Pons (tissue), 1 donor: ENCODE data around the gene PDPR.
"Not testable (repeated sequence)": the region's sequence is repeated elsewhere in the genome, so short reads cannot be mapped to it uniquely, and the experiment has no call there.

ENCODE experiments used
- DNase-seq: peaks from one replicate; pipeline ENCODE4 v3.0.0-alpha.2; 2016; ENCODE audit warnings: low spot score

The PDPR gene

DNA sequence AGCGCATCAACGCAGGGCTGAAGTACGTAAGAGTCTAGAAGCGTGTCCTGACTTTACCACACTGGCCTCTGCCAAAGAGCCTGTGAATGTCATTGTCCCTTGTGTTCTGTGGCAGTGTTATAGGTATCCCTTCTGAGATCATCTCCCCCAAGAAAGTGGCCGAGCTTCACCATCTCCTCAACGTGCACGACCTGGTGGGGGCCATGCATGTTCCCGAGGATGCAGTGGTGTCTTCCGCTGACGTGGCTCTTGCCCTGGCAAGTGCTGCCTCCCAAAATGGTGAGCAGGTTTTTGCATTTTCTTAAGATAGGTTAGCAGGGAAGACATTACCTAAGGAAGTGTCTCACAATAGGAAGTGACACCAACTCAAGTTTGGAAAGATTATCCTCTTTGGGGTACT is 14.7 kb downstream of the PDPR start:
- DNase-seq: not testable (repeated sequence)

DNA sequence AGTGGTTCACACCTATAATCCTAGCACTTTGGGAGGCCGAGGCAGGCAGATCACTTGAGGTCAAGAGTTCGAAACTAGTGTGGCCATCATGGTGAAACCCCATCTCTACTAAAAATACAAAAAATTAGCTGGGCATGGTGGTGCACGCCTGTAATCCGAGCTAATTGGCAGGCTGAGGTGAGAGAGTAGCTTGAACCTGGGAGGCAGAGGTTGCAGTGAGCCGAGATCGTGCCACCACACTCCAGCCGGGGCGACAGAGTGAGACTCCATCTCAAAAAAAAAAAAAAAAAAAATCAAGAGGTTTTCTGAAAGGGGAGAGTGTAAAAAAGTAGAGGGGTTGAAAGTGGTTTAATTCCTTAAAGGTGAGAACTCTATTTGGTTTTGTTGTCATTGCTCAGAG is 21.7 kb downstream of the PDPR start:
- DNase-seq: not testable (repeated sequence)

DNA sequence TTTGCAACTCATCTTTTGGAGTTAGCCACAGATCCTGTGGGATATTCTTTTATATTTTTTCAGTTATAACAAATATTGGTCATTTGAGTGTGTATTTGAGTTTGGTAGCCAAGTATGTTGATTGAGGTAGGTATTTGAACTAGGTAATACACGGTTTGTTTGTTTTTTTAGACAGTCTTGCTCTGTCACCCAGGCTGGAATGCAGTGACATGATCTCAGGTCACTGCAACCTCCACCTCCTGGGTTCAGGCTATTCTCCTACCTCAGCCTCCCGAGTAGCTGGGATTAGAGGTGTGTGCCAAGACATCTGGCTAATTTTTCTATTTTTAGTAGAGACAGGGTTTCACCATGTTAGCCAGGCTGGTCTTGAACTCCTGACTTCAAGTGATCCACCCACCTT is 22.5 kb downstream of the PDPR start:
- not testable (repeated sequence) for DNase-seq

DNA sequence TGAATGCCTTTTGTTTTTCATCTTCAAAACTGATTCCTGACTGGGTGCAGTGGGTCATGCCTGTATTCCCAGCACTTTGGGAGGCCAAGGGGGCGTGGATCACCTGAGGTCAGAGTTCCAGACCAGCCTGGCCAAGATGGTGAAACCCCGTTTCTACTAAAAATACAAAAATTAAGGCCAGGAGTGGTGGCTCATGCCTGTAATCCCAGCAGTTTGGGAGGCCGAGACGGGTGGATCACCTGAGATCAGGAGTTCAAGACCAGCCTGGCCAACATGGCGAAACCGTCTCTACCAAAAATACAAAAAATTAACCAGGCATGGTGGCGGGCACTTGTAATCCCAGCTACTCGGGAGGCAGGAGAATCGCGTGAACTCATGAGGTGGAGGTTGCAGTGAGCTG is 28.6 kb downstream of the PDPR start:
- not testable (repeated sequence) for DNase-seq

DNA sequence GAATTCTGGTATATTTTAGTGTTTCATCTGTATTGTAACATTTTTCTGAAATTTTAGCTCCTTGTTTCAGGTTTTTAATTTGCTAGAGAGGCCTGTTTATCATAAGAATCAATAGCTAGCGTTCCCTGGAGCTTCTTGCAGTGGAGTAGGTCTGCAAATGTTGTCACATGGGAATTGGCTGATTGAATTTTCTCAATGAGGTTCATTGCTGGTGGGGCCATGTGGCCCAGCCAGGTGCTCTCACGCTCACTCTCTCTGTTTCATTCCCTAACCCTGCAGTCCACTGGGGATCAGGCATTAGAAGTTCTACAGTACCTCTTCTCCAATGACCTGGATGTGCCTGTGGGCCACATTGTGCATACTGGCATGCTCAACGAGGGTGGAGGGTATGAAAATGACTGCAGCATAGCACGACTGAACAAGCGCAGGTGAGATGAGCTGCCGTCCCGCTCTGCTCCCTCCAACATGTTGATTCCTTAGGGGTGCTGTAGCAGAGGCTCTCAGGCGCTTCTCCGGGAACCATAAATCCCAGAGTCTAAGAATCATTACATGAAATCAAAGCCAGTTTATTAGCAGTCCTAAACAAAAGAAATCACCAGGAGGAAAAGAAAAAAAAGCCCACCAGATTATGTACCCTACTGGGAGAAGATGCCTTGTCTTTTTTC is 29.2 kb downstream of the PDPR start:
- not testable (repeated sequence) for DNase-seq

DNA sequence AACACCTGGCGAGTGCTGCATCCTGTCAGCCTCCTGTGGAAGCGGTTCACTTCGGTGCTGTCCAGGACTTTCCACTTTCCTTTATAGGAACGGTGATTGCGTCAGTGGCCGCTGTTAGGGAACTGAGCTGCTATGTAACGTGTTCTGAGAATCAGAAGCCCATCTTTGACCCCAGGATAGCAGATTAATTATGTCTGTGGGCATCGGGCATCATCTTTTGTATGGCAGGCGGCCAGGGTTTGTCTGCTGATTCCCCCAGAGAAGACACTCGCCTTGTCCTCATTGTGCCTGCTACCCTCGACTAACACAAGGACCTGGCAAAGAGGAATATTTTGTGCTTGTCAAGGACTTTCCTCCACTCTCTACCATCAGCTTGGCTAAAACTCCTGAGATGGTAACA is 33.7 kb downstream of the PDPR start:
- DNase-seq: not testable (repeated sequence)

DNA sequence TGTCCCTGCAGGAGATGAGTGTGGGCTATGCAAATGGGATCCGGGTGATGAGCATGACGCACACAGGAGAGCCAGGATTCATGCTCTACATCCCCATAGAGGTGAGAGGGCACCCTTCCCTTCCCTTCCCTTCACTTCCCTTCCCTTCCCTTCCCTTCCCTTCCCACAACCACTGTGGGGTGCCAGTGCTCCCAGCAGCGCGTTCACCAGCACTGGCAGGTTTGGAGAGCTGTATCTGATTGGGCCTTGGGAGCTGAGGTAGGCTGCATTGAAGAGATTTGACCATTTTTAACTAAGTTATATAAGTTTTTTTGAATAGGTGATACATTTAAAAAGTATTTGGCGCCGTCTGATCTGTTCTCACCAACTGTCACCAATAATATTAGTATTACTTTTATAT is 34.3 kb downstream of the PDPR start:
- DNase-seq: not testable (repeated sequence)

DNA sequence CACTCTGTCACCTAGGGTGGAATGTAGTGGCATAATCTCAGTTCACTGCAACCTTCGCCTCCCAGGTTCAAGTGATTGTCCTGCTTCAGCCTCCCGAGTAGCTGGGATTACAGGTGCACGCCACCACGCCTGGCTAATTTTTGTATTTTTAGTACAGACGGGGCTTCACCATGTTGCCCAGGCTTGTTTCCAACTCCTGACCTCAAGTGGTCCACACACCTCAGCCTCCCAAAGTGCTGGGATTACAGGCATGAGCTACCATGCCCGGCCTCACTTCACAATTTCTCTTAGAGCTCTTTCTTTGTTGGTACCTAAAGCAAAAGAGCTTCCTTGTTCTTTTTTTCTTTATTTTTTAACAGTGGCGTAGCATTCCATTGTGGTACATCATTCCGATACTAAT is 35.2 kb downstream of the PDPR start:
- not testable (repeated sequence) for DNase-seq

DNA sequence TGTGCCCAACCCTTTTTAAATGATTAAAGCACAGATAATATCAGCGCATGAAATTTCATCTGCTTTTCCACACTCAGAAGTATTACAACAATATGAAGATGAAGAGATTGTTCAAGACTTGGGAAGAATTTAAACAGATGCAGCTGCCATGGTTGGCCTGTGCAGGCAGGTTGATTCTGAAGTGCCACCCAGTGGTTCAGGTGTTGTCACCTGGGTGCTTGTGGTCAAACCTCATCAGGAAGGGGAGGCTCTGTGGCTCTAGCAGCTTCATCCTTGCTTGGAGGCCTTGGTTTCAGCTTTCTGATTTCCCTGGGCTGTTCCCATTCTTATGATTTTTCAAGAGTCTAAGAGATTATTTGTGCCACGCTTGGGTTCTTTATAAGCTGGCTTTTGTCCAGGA is 37.3 kb downstream of the PDPR start:
- DNase-seq: no peak

DNA sequence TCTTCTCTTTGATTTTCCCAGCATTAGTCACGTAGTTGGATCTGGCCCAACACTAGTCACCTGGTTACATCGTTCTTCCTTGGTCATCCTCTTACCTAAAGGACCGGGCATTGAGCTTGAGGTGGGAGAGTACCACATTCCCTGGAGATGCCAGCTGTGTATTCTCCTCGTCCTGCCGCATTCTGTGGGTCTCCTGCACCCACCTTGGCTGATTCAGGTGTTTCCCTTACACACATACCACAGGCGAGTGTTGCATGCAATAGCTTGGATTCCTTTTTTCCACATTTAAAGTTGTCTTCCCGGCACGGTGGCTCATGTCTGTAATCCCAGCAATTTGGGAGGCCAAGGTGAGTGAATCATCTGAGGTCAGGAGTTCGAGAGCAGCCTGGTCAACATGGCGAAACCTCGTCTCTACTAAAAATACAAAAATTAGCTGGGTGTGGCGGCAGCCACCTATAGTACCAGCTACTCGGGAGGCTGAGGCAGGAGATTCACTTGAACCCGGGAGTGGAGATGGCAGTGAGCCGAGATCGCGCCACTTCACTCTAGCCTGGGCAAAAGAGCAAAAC is 37.9 kb downstream of the PDPR start:
- DNase-seq: no peak

DNA sequence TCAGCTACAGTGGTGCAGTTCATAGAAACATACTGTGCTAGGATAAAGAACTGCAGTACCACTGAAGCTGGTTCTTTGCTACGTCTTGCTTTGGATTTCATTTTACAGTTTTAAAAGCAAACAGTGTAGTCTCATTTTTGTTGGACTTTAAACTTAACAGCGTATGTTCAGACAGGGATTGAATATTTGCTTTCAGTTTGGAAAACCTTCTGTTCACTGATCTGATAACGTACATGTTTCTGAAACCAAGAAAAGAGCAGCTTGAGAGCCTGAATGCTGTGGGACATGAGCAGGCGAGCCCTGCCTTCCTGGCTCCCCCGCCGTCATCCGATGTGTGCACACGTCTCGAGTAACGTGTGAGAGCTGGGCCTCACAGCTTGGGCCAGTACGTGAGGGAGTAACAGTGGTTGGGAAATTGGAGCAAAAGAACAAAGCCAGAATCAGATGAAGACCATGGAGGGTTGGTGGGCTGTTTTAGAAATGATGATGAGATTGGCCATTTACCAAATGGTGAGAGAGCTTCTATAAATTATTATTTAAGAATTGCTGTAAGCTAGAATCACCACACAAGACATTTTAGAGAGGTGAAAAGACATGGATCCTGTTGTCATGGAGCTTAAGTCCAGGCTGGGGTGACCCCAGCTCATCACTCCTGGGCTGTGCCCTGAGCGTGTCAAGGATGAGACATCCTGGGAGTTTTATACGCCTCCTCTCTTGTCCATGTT is 38.6 kb downstream of the PDPR start:
- no peak for DNase-seq

DNA sequence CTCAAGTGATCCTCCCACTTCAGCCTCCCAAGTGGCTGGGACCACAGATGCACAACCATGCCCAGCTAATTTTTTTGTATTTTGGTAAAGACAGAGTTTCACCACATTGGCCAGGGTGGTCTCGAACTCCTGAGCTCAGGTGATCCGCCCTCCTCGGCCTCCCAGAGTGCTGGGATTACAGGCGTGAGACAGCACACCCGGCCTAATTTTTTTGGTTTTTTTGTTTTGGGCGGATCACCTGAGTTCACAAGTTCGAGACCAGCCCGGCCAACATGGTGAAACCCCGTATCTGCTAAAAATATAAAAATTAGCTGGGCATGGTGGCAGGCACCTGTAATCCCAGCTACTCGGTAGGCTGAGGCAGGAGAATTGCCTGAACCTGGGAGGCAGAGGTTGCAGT is 40.6 kb downstream of the PDPR start:
- DNase-seq: not testable (repeated sequence)

DNA sequence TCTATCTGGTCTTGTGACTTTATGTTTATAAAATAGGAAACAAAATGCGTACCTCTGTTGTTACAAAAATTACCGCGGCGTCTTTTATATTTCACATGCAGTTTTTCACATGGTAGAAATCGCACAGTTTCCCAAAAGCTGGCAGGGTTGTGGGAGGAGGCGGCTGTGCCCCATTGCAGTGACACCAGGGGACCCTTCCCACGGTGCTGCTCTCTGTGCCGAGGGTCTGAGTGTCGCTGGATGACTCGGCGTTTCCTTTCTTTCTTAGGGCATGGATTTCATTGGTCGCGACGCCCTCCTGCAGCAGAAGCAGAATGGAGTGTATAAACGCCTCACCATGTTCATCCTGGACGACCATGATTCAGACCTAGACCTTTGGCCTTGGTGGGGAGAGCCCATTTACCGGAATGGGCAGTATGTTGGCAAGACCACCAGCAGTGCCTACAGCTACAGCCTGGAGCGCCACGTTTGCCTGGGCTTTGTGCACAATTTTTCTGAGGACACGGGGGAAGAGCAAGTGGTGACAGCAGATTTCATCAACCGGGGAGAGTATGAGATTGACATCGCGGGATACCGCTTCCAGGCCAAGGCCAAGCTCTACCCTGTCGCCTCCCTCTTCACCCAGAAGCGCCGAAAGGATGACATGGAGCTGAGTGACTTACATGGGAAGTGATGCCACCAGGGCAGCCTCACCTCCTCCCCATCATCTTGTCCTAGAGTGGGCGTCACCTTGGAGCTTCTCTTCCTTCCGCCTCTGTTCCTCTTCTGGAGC is 42.3 kb downstream of the PDPR start:
- no peak for DNase-seq

DNA sequence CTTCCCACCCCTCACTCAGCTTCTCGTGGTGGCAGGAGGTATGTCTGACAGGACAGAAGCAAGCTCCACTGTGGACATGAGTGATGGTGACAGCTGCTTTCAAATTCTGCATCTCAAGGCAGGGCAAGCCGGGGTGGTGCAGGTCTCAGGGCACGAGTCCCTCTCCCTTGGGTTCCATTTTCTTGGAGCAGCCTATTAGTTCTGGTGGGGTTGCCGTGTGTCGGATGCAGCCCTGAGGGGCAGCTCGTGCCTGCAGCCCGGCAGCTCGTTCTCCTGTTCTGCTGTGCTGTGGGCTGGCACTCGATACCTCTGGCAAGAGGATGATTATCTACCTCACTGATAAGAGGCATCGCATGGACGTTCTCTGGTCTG is 43.0 kb downstream of the PDPR start:
- DNase-seq: no peak

DNA sequence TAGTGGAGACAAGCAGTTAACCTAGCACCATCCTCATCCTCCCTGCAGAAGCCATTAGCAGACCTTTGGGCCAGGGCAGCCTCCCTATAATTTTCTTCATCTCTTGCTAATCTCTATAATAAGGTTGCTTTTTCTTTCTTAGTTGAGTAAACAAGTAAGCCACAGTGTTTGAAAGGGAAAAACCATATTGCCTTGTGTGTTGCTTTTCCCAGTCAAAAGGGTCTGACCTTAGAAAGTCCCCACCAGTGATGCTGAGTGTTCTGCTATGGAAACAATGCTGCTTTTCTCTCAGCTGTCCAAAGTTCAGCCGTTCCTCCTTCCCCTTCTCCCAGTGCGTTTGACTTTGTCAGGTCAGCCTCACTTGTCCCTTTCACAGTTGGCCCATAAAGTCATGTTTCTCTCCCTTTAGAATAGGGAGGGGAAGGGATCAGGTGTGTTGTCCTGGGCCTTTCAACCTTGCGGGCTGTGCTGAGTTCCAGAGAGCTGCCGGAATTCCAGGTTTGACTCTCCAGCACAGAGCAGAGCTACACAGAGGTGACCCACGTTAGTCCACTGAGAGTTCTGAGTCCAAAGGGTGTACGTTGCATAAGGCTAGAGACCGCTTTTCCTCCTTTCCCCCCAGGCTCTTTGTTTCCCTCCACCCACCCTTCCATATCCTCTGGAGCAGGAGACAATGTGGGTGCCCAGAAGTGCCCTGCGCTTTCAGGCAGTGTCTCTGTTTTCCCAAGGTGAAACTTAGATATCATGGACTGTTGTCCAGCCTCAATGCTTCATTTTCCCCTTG is 43.5 kb downstream of the PDPR start:
- DNase-seq: no peak

DNA sequence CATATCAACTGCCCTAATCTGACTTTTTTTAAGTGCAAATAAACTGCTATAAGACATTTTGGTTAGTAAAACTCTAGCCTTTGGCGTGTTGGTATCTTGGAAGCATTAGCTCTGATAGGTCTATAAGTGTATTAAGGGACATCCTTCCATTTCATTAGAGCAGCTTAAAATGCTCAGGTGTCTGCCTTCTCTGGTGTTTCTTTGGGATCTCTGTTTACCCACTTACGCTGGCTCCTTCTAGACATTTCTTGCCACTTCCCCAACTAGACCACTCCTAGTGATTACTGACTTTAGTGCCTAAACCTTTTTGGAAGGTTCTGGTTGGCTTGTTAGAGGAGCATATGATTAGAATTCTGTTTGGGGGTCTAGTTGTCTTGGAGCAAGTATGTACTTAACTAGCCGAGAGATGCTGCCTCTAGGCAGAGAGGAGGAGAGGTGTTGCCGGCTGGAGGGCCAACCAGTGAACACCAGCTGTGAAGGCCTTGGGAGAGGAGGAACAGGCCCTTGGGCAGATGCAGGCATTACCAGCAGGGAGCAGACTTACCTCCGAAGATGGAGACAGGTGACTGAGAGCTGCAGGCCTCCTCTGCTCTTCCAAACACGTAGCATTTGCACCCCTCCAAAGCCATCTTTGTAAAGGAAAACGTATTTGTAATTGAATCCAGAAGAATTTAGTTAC is 44.3 kb downstream of the PDPR start:
- DNase-seq: no peak

DNA sequence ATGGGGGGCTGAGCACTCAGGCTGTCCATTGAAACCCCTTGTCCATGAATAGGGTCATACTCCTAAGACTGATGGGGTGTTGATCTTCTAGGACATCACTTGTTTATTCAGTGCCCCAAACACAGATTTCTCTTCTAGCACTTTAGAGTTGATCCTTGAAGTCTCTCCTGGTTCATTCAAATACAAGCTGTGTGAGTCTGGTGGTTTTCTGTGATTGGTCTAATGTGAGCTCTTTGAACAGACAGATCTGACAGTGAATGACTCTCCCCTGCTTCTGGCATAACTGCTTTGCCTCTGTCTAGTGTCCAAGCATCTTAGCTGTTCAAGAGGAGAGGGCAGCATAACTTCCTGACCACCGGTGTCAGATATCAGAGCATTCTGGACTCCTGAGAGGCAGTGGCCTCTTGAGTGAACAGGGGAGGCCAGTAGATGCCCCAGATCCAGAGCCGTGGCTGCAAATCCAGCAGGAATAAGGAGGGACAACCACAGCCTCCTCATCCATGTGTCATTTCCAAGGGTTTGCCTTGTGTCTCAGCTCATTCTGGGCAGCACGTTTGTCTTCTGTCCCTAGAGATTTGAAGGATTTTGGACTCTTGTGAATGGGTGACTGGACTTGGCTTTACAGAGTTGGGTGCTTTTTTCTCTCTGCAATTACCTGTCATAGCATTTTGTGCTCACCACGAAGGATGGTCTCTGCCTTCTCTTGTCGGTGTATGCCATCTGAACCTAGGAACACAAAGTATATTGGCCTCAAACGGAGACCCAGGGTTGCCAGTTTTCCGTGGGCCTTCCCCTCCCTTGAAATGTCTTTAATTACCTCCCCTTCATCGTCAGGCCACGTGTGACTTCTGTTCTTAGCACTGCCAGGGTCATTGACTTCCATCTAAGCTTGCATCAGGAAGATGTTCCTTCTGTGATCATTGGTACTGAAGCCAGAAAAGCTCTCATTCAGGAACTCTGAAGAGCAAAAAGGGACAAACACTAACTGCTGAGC is 45.5 kb downstream of the PDPR start:
- no peak for DNase-seq

DNA sequence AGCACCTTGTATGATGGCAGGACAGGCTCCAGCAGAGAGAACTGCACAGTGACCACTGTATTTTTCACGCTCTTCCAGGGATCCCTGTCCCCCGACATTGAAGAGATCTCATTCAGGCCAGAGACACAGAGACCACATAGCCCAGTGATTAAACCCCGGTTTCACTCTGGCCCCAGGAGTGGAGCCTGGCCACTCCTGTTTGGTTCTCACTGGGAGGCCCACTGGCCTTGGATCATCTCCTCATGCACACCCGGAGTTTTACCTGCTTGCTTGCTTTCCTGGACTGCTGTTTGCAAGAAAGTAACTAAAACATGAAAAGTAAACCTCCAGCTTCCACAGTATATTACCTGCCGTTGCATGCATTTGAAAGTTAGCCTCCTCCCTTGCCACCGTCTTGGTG is 46.3 kb downstream of the PDPR start:
- no peak for DNase-seq

DNA sequence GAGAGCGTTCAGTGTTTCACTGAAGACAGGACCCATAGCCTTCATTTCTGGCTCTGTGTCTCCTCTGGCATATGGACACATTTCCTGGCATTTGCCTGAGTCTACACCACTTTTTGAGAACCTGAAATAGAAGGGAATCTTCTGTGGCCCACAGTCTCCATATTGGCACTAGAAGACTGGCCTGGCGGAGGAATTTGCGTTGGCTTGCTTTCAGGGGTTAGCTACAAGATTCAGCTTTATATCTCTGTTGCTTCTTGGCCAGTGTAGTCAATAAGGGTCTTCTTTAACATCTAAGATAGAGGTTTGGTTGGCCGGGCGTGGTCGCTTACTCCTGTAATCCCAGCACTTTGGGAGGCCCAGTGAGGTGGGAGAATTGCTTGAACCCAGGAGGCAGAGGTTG is 46.7 kb downstream of the PDPR start:
- DNase-seq: no peak

DNA sequence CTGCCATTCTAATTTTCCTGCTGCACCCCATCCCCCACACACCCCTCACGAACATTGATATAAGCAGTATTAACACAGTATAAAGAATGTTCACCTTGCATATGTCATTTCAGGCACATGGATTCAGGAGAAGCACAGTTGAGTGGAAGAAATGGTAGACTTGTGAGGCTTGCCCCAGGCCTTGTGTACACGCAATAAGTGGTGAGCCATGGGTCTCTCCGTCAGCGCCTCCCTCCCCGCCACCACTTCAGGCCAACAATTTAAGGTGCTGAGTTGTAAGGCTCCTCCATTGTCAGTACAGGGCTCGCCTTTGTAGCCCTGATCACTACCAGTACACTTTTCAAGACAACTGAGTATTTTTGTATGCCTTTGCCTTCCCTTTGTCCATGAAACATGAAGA is 47.2 kb downstream of the PDPR start:
- DNase-seq: no peak
